CD8-positive, alpha-beta memory T cell (primary cell): ENCODE measurements around the gene PARD3. TPM values are rescaled to one million over a fixed set of nuclear protein-coding genes. Genes with fewer than 3 reads are reported as not detected.

Experiments
- CTCF ChIA-PET: fragments of 350-600 bp; sonication (Branson Sonifier 250); formaldehyde crosslinking; loops from one replicate; lab custom pipeline; 2021; ENCODE audit warnings: antibody characterized with exemption; lab: Charles Lee
- POLR2A ChIA-PET: fragments of 350-600 bp; sonication (Branson Sonifier 250); formaldehyde crosslinking; loops from one replicate; lab custom pipeline; 2021; ENCODE audit warnings: antibody characterized with exemption; lab: Charles Lee
- DNase-seq, 5 donors: peaks; one replicate each; pipeline versions ENCODE4 v3.0.0 to v3.0.0-alpha.2; 2020 to 2022; ENCODE audit warnings: mixed read lengths in 1 of 5
- H3K27ac ChIP-seq: one replicate; pipeline ENCODE4 v1.7.0; 2013; ENCODE audit warnings: low read depth, mild to moderate bottlenecking, low read length, moderate library complexity
- H3K27me3 ChIP-seq: 2 replicates; pipeline ENCODE4 v1.7.0; 2013; ENCODE audit warnings: low read length, mild to moderate bottlenecking; ENCODE audit not compliant: insufficient read depth, poor library complexity, severe bottlenecking
- H3K36me3 ChIP-seq: 2 replicates; pipeline ENCODE4 v1.7.0; 2013; ENCODE audit warnings: mild to moderate bottlenecking, low read length, moderate library complexity; ENCODE audit not compliant: insufficient read depth
- H3K4me1 ChIP-seq: 2 replicates; pipeline ENCODE4 v1.7.0; 2013; ENCODE audit warnings: mild to moderate bottlenecking, low read length, moderate library complexity; ENCODE audit not compliant: insufficient read depth
- H3K4me3 ChIP-seq: 2 replicates; pipeline ENCODE4 v1.7.0; 2013; ENCODE audit warnings: mild to moderate bottlenecking, low read length
- H3K9me3 ChIP-seq: 2 replicates; pipeline ENCODE4 v1.7.0; 2013; ENCODE audit warnings: mild to moderate bottlenecking, low read length
- H3K27ac Mint-ChIP-seq, 8 donors: one replicate each; pipeline ENCODE4 v1.8.0; 2020 to 2021; ENCODE audit warnings: mixed read lengths in 8 of 8, mild to moderate bottlenecking in 6 of 8, inconsistent platforms in 3 of 8, moderate library complexity in 3 of 8
- H3K27me3 Mint-ChIP-seq, 2 donors: one replicate each; pipeline ENCODE4 v1.8.0; 2020 to 2021; ENCODE audit warnings: mixed read lengths in 2 of 2, mild to moderate bottlenecking in 1 of 2, moderate library complexity in 1 of 2
- H3K36me3 Mint-ChIP-seq, 3 donors: one replicate each; pipeline ENCODE4 v1.8.0; 2020 to 2021; ENCODE audit warnings: mixed read lengths in 3 of 3, inconsistent platforms in 1 of 3, mild to moderate bottlenecking in 1 of 3
- H3K4me1 Mint-ChIP-seq, 3 donors: one replicate each; pipeline ENCODE4 v1.8.0; 2020 to 2021; ENCODE audit warnings: mixed read lengths in 3 of 3, inconsistent platforms in 1 of 3, mild to moderate bottlenecking in 1 of 3
- H3K4me3 Mint-ChIP-seq, 7 donors: one replicate each; pipeline ENCODE4 v1.8.0; 2020 to 2021; ENCODE audit warnings: mixed read lengths in 7 of 7, mild to moderate bottlenecking in 6 of 7, moderate library complexity in 4 of 7, inconsistent platforms in 2 of 7
- H3K9me3 Mint-ChIP-seq, 5 donors: one replicate each; pipeline ENCODE4 v1.8.0; 2020 to 2022; ENCODE audit warnings: mixed read lengths in 5 of 5, mild to moderate bottlenecking in 3 of 5, moderate library complexity in 2 of 5, inconsistent platforms in 1 of 5
- polyA plus RNA-seq: library from polyadenylated mRNA; unstranded; fragments of 300-500 nt; fragmentation: Illumina TruSeq; gene quantifications from one replicate; pipeline ENCODE4 v1.2.3, GENCODE V29; 2021
- total RNA-seq, 2 experiments: library from RNA; stranded (reverse); gene quantifications; one replicate each; pipeline ENCODE4 v1.2.3, GENCODE V29; 2021

Gene PARD3
- total and polyA plus RNA-seq, 3 experiments from 2014 or later = 0.27 to 0.46 TPM; not detected in 1

DNA sequence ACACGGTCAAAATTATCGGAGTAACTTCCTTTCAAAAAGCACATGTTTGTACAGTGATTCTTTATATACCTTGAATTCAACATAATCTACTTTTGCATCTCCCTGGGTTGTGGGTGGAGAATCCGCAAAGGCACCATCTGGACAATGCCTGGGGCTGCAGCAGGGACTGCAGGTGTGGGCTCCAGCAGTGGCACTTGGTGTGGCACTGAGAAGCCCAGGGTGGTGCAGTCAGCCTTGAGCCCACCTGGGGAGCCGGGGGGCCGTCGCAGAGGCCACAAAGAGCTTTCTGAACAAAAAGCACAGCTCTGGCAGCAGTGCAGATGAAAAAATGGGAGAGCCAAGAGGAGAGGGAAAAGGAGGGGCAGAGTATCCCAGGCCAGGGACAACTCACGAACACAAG is 22.2 kb downstream of the PARD3 start:
- Histone ChIP-seq H3K27ac (no peak overlapping the region), H3K36me3 (no peaks in the 10 kb centered on the region), H3K4me1 (no peaks in the 10 kb centered on the region), H3K27me3 (no peaks in the 10 kb centered on the region), H3K9me3 (no peaks in the 10 kb centered on the region), H3K4me3 (no peak overlapping the region)
- ChIA-PET CTCF (no interaction called here), POLR2A (no interaction called here)
- Mint-ChIP-seq H3K4me3 (no peak overlapping the region), H3K27ac (no peak overlapping the region), H3K9me3 (peaks cover 0 to 4% (median 0%) of the 10 kb centered on the region in 5 donors), H3K27me3 (peaks cover 0 to 5% of the 10 kb centered on the region in 2 donors), H3K4me1 (no peaks in the 10 kb centered on the region), H3K36me3 (no peaks in the 10 kb centered on the region)
- DNase-seq = no peak

DNA sequence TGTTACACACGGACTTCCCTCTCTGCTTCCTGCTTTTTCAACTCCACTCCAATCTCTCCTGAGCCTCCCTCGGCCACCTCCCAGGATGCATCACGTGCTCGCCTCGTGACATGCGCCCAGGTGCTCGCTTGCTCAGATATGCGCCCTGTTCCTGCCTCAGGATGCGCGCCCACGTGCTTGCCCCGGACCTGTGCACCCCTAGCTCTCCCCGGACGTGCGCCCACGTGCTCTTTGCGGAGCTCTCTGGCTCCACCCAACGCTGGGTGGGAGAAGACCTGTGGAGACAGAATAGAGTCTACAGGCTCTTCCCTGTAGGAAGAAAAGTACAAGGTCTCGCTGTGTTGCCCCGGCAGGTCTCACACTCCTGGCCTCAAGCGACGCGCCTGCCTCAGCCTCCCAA is 23.1 kb downstream of the PARD3 start:
- H3K27me3 Mint-ChIP-seq = peaks cover 0 to 5% of the 10 kb centered on the region in 2 donors
- H3K4me3 ChIP-seq = no peak overlapping the region
- H3K4me1 Mint-ChIP-seq = no peaks in the 10 kb centered on the region
- DNase-seq = no peak
- H3K4me3 Mint-ChIP-seq = no peak overlapping the region
- POLR2A ChIA-PET = no interaction called here
- H3K36me3 Mint-ChIP-seq = no peaks in the 10 kb centered on the region
- H3K36me3 ChIP-seq = no peaks in the 10 kb centered on the region
- H3K4me1 ChIP-seq = no peaks in the 10 kb centered on the region
- H3K9me3 ChIP-seq = no peaks in the 10 kb centered on the region
- no peak overlapping the region for H3K27ac Mint-ChIP-seq
- CTCF ChIA-PET = no interaction called here
- no peaks in the 10 kb centered on the region for H3K27me3 ChIP-seq
- H3K27ac ChIP-seq = no peak overlapping the region
- peaks cover 0 to 4% (median 0%) of the 10 kb centered on the region in 5 donors for H3K9me3 Mint-ChIP-seq

DNA sequence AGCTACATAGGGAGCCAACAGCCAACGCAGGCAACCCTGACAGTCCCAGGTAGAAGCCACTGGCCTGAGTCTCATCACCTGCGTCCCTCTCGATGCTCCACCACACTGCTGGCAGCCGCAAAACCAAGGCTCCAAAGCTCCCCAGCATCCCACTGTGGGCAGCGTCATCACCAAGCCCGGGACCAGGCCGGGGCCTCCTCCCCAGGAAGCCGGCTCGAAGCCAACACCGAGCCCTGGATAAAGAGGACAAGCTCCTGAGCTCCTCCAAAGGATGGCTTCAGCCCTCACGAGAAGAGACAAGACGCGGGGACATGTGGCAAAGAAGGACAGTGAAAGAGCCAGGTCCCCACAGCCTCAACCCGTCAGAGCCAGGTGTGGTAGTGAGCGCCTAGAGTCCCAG is 23.9 kb downstream of the PARD3 start:
- Mint-ChIP-seq H3K36me3 (no peaks in the 10 kb centered on the region), H3K4me1 (no peaks in the 10 kb centered on the region), H3K9me3 (peaks cover 0 to 4% (median 0%) of the 10 kb centered on the region in 5 donors), H3K27ac (no peak overlapping the region), H3K4me3 (no peak overlapping the region), H3K27me3 (peaks cover 0 to 5% of the 10 kb centered on the region in 2 donors)
- H3K9me3 ChIP-seq = no peaks in the 10 kb centered on the region
- H3K36me3 ChIP-seq = no peaks in the 10 kb centered on the region
- no peak overlapping the region for H3K27ac ChIP-seq
- CTCF ChIA-PET = no interaction called here
- no peak overlapping the region for H3K4me3 ChIP-seq
- no peaks in the 10 kb centered on the region for H3K27me3 ChIP-seq
- DNase-seq = no peak
- POLR2A ChIA-PET = no interaction called here
- no peaks in the 10 kb centered on the region for H3K4me1 ChIP-seq

DNA sequence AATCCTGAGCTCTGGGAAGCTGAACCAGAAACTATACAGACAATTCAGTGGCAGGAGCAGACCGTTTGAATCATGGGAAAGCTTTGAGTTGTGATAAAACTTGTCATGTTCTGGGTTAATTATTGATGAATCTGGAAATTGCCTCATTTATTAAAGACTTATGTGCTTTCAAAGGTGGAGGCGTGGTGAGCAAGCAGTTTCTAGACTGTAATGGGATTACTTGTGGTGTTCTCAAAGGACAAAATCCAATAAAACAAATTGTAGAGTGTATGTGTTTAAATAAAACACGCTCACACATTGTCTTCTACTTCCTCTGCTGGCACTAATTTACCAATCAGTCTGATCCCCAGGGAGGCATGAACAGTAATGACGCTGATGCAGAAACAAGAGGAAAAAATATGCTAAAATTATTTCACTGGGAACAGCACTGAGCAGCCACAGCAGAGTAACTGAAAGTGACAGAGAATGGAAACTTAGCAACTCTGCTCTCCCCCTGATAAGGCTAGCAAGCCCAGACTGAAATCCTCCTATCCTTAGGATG is 25.1 kb downstream of the PARD3 start:
- Mint-ChIP-seq H3K27ac (no peak overlapping the region), H3K4me3 (no peak overlapping the region), H3K36me3 (no peaks in the 10 kb centered on the region), H3K9me3 (peaks cover 0 to 4% (median 0%) of the 10 kb centered on the region in 5 donors), H3K4me1 (no peaks in the 10 kb centered on the region), H3K27me3 (peaks cover 0 to 5% of the 10 kb centered on the region in 2 donors)
- POLR2A ChIA-PET = no interaction called here
- Histone ChIP-seq H3K4me3 (no peak overlapping the region), H3K9me3 (no peaks in the 10 kb centered on the region), H3K4me1 (no peaks in the 10 kb centered on the region), H3K36me3 (no peaks in the 10 kb centered on the region), H3K27me3 (no peaks in the 10 kb centered on the region), H3K27ac (no peak overlapping the region)
- CTCF ChIA-PET = no interaction called here
- no peak for DNase-seq

DNA sequence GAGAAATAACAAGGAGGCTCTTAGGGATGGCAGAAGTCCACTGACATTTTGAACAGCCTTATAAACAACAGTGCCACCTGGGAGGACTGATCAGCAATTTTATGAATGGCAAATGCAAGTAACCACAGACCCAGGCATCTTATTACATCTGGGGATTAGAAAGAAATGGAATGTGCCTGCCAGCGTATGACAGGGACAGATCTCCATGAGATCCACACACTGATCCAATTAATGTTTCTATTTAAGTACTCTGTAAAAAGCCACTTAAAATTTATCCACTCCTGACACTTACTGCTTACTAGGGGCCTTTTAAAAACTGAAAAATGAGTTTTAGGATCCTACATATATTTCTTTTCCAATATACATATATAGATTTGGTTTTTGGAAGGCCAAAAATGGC is 28.6 kb downstream of the PARD3 start:
- ChIA-PET CTCF (no interaction called here), POLR2A (no interaction called here)
- H3K27ac ChIP-seq = no peak overlapping the region
- Mint-ChIP-seq H3K4me3 (no peak overlapping the region), H3K27me3 (peaks cover 6 to 8% of the 10 kb centered on the region in 2 donors), H3K4me1 (no peaks in the 10 kb centered on the region), H3K36me3 (no peaks in the 10 kb centered on the region), H3K27ac (no peak overlapping the region), H3K9me3 (peaks cover 0 to 2% (median 0%) of the 10 kb centered on the region in 5 donors)
- no peaks in the 10 kb centered on the region for H3K9me3 ChIP-seq
- no peaks in the 10 kb centered on the region for H3K27me3 ChIP-seq
- no peak overlapping the region for H3K4me3 ChIP-seq
- H3K4me1 ChIP-seq = no peaks in the 10 kb centered on the region
- DNase-seq = no peak
- H3K36me3 ChIP-seq = no peaks in the 10 kb centered on the region

DNA sequence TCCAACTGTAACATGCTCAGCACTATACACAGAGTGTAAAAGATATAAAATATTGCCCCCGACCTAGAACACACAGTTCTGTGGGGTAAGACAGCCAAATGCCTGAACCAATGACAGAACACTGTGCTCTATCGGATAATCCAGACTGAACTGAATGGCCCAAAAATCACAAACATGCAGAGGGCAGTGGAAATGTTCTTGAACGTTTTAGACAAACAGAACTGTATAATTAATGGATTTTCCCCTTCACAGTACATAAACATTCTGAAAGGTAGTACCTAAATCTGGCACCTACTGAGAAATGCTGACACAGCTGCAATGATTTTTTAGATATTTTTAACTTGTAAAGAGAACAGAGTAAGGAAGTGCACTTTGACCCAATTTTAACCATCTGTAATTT is 33.4 kb downstream of the PARD3 start:
- H3K4me3 Mint-ChIP-seq = no peak overlapping the region
- Histone ChIP-seq H3K9me3 (no peaks in the 10 kb centered on the region), H3K27me3 (no peaks in the 10 kb centered on the region), H3K27ac (no peak overlapping the region), H3K4me3 (no peak overlapping the region), H3K4me1 (no peaks in the 10 kb centered on the region), H3K36me3 (no peaks in the 10 kb centered on the region)
- H3K9me3 Mint-ChIP-seq = peaks cover 0 to 2% (median 0%) of the 10 kb centered on the region in 5 donors
- H3K4me1 Mint-ChIP-seq = peaks cover 0 to 6% (median 0%) of the 10 kb centered on the region in 3 donors
- ChIA-PET CTCF (no interaction called here), POLR2A (no interaction called here)
- H3K27ac Mint-ChIP-seq = no peak overlapping the region
- peaks cover 4 to 28% of the 10 kb centered on the region in 2 donors for H3K27me3 Mint-ChIP-seq
- H3K36me3 Mint-ChIP-seq = no peaks in the 10 kb centered on the region
- no peak for DNase-seq

DNA sequence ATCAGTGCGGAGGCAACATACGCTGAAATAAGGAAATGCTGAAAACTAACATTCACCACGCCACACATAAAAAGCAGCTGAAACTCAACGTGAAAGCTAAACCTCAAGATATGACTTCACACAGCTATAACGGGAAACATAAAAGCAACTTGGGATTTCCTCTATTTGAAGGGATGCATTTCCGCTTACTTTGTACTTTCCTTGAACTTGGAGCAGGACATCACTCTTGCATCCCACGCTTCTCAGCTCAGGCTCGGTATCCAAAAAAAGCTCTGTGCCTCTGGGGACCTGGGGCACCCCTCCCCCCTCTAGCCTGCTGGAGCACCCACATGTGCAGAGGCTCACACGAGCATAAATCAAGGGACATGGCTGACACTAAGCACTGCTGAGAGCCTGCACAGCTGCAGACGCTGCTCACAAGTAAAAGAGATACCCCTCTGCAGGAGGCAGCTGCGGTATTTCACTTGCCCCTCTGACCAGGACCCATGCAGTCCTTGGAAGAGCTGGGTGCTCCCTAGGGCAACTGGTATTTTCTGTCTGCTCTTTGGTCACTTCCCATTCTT is 34.2 kb downstream of the PARD3 start:
- Mint-ChIP-seq H3K9me3 (peaks cover 0 to 2% (median 0%) of the 10 kb centered on the region in 5 donors), H3K4me1 (peaks cover 0 to 6% (median 0%) of the 10 kb centered on the region in 3 donors), H3K27ac (no peak overlapping the region), H3K36me3 (no peaks in the 10 kb centered on the region), H3K27me3 (peaks cover 7 to 28% of the 10 kb centered on the region in 2 donors), H3K4me3 (no peak overlapping the region)
- Histone ChIP-seq H3K27ac (no peak overlapping the region), H3K36me3 (no peaks in the 10 kb centered on the region), H3K27me3 (no peaks in the 10 kb centered on the region), H3K4me1 (no peaks in the 10 kb centered on the region), H3K9me3 (no peaks in the 10 kb centered on the region), H3K4me3 (no peak overlapping the region)
- CTCF ChIA-PET = no interaction called here
- no peak for DNase-seq
- POLR2A ChIA-PET = no interaction called here

DNA sequence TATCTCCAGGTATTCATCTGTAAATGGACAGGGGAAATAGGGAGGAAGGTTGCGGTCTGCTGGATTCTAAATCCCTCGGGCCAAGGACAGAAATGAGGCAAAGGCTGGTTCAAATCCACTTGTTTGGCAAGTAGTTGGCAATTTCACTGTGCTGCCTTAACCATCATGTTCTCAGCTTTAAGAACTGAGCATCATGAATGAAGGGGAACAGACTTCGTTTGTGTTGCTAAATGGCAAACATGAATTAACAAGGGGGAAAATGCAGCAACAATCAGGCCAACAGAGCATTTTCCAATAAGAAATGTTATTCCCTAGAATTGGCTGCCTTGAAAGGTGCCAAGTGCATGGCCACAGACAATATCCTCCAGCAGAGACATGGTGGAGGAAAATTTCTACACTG is 36.9 kb downstream of the PARD3 start:
- Histone ChIP-seq H3K36me3 (no peaks in the 10 kb centered on the region), H3K27me3 (no peaks in the 10 kb centered on the region), H3K27ac (no peak overlapping the region), H3K4me3 (no peak overlapping the region), H3K4me1 (no peaks in the 10 kb centered on the region), H3K9me3 (no peaks in the 10 kb centered on the region)
- peaks cover 0 to 2% (median 0%) of the 10 kb centered on the region in 5 donors for H3K9me3 Mint-ChIP-seq
- ChIA-PET POLR2A (no interaction called here), CTCF (no interaction called here)
- H3K36me3 Mint-ChIP-seq = no peaks in the 10 kb centered on the region
- H3K27ac Mint-ChIP-seq = no peak overlapping the region
- H3K4me3 Mint-ChIP-seq = no peak overlapping the region
- H3K4me1 Mint-ChIP-seq = peaks cover 0 to 6% (median 0%) of the 10 kb centered on the region in 3 donors
- DNase-seq = no peak
- H3K27me3 Mint-ChIP-seq = peaks cover 6 to 28% of the 10 kb centered on the region in 2 donors
